Measurements from ENCODE around the gene DFFA. TPM values are rescaled to one million over a fixed set of nuclear protein-coding genes. Genes with fewer than 3 reads are reported as not detected.

Gene DFFA
- total and polyA plus RNA-seq, 2 experiments from 2014 or later = 24.1 to 30.0 TPM

GRCh38 chr1:10456048-10456447 lies 16.3 kb downstream of the DFFA start:
- H2AFZ ChIP-seq = no peak overlapping the region
- H3K4me1 ChIP-seq (ENCODE audit: insufficient read depth) = peaks cover 3% of the 10 kb centered on the region
- no peaks in the 10 kb centered on the region for H4K20me1 ChIP-seq (ENCODE audit: insufficient read depth, poor library complexity, severe bottlenecking)
- no peaks in the 10 kb centered on the region for H3K9me2 ChIP-seq (replicated peaks; ENCODE audit: insufficient read depth)
- H3K27me3 ChIP-seq = no peaks in the 10 kb centered on the region
- no peak for DNase-seq (ENCODE audit: low spot score)
- WGBS (ENCODE audit: low lambda C conversion rate, missing lambda C conversion rate) = 91% methylated on average over 5 of the region's 5 CpGs
- TF ChIP-seq EZH2 (IDR thresholded peaks at IDR 0.05; ENCODE audit: borderline replicate concordance) (no peak), EZH2phosphoT487 (IDR thresholded peaks at IDR 0.05; ENCODE audit: low read depth, severe bottlenecking, unreplicated experiment) (no peak), CTCF (IDR thresholded peaks at IDR 0.05; ENCODE audit: poor library complexity) (no peak)
- H3K4me2 ChIP-seq = no peak overlapping the region
- H3K79me2 ChIP-seq = no peaks in the 10 kb centered on the region
- no peak overlapping the region for H3K27ac ChIP-seq
- no peak overlapping the region for H3K4me3 ChIP-seq
- no peaks in the 10 kb centered on the region for H3K9me3 ChIP-seq (ENCODE audit: low read depth)
- no peaks in the 10 kb centered on the region for H3K36me3 ChIP-seq (replicated peaks; ENCODE audit: insufficient read depth, low read depth)

- H3K9me3 ChIP-seq (ENCODE audit: low read depth) = no peaks in the 10 kb centered on the region
- H3K27ac ChIP-seq = peak overlapping the region; percentile 10
- no peak overlapping the region for H3K4me3 ChIP-seq
- no peak overlapping the region for H2AFZ ChIP-seq
- DNase-seq (ENCODE audit: low spot score) = no peak
- H3K4me2 ChIP-seq = peak overlapping the region; percentile 65
- TF ChIP-seq CTCF (IDR thresholded peaks at IDR 0.05; ENCODE audit: poor library complexity) (no peak), EZH2 (IDR thresholded peaks at IDR 0.05; ENCODE audit: borderline replicate concordance) (no peak), EZH2phosphoT487 (IDR thresholded peaks at IDR 0.05; ENCODE audit: low read depth, severe bottlenecking, unreplicated experiment) (no peak)
- no peaks in the 10 kb centered on the region for H4K20me1 ChIP-seq (ENCODE audit: insufficient read depth, poor library complexity, severe bottlenecking)
- H3K36me3 ChIP-seq (replicated peaks; ENCODE audit: insufficient read depth, low read depth) = no peaks in the 10 kb centered on the region
- no peaks in the 10 kb centered on the region for H3K27me3 ChIP-seq
- H3K79me2 ChIP-seq = no peaks in the 10 kb centered on the region
- H3K4me1 ChIP-seq (ENCODE audit: insufficient read depth) = peaks cover 10% of the 10 kb centered on the region
- 15% methylated on average over 10 of the region's 10 CpGs for WGBS (ENCODE audit: low lambda C conversion rate, missing lambda C conversion rate)
- H3K9me2 ChIP-seq (replicated peaks; ENCODE audit: insufficient read depth) = no peaks in the 10 kb centered on the region
Observed at GRCh38 chr1:10451287-10451686, 21.0 kb downstream of the DFFA start.

- H3K4me3 ChIP-seq = no peak overlapping the region
- TF ChIP-seq EZH2phosphoT487 (IDR thresholded peaks at IDR 0.05; ENCODE audit: low read depth, severe bottlenecking, unreplicated experiment) = no peak
- TF ChIP-seq EZH2 (IDR thresholded peaks at IDR 0.05; ENCODE audit: borderline replicate concordance) = no peak
- no peak for TF ChIP-seq CTCF (IDR thresholded peaks at IDR 0.05; ENCODE audit: poor library complexity)
- peak overlapping the region; percentile 32 for H3K27ac ChIP-seq
- no peak for DNase-seq (ENCODE audit: low spot score)
- no peak overlapping the region for H2AFZ ChIP-seq
- no peaks in the 10 kb centered on the region for H3K9me2 ChIP-seq (replicated peaks; ENCODE audit: insufficient read depth)
- H3K79me2 ChIP-seq = no peaks in the 10 kb centered on the region
- H3K4me2 ChIP-seq = peak overlapping the region; percentile 65
- H3K36me3 ChIP-seq (replicated peaks; ENCODE audit: insufficient read depth, low read depth) = no peaks in the 10 kb centered on the region
- WGBS (ENCODE audit: low lambda C conversion rate, missing lambda C conversion rate) = 50% methylated on average over 6 of the region's 6 CpGs
- peaks cover 10% of the 10 kb centered on the region for H3K4me1 ChIP-seq (ENCODE audit: insufficient read depth)
- H3K27me3 ChIP-seq = no peaks in the 10 kb centered on the region
- H3K9me3 ChIP-seq (ENCODE audit: low read depth) = no peaks in the 10 kb centered on the region
- no peaks in the 10 kb centered on the region for H4K20me1 ChIP-seq (ENCODE audit: insufficient read depth, poor library complexity, severe bottlenecking)
Observed at GRCh38 chr1:10450836-10451235, 21.5 kb downstream of the DFFA start.
